PC-3 (cell line): Measurements from ENCODE around the gene TLN1.

Experiments used
- CTCF ChIP-seq: fragments of 300-600 bp; sonication (generic); conservative IDR thresholded peaks from 2 replicates; pipeline ENCODE4 v1.5.1; 2017; ENCODE audit warnings: antibody characterized with exemption, low read depth, mild to moderate bottlenecking, low read length
- EZH2 ChIP-seq: fragments of 300-600 bp; sonication (generic); IDR thresholded peaks from one replicate; pipeline ENCODE4 v1.6.1; 2017; ENCODE audit warnings: antibody characterized with exemption, mild to moderate bottlenecking, low read length; ENCODE audit not compliant: unreplicated experiment

DNA sequence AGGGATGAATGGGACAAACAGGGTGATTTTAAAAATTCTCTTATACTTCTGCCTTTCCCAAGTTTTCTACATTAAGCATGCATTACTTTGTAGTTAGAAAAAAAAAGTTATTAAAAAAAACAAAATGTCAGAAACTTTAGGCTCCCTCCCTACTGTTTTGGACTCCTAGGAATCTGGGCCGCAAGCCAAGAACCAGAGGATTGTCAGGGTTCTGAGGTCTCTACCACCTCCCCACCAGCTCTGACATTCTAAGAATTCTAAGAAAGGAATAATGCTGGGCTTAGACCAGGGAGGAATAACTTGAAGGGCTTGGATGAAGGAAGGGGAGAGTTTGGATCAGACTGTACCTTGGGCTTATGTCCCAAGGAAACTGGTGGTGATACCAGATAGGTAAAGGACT lies 66.0 kb downstream of the TLN1 start:
- TF ChIP-seq CTCF: no peak
- TF ChIP-seq EZH2: no peak
